GM12865 (cell line): ENCODE measurements around the gene ANO1.

Experiments
- DNase-seq: peaks from one replicate; pipeline ENCODE4 v3.0.0; 2010; ENCODE audit warnings: low read depth
- H3K4me3 ChIP-seq: 2 replicates; pipeline ENCODE4 v1.5.1; 2011; ENCODE audit warnings: mild to moderate bottlenecking, low read depth, low read length, control low read depth
- TF ChIP-seq, protein P1 (sequence below): IDR thresholded peaks from 2 replicates; pipeline ENCODE4 v1.5.1; 2011; ENCODE audit warnings: low read length, control low read depth, low read depth, inconsistent platforms; ENCODE audit not compliant: insufficient read depth; ENCODE audit errors: missing control alignments

Gene ANO1

DNA sequence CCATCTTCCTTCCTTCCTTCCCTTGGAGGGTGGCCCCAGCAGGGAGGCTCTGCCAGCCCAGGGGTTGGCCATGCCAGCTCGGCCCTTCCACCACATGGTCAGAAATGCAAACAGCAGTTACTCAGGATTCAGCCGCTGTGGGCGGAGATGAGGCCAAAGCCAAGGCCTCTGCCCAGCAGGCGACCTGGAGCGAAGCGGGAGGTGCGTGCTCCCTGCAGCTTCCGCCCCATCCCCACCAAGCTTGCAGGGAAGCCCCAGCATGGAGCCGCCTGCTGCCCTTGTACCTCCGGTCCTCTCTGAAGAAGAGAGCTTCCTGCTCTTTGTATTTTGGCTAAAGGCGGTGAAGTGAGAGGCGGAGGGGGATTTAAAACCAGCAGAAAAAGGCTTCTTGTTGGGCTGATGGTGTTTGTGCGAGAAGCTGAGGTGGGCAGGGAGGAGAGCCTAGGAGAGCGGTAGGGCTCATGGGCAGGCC lies 50.4 kb downstream of the ANO1 start:
- DNase-seq: no peak
- TF ChIP-seq, protein P1, sequence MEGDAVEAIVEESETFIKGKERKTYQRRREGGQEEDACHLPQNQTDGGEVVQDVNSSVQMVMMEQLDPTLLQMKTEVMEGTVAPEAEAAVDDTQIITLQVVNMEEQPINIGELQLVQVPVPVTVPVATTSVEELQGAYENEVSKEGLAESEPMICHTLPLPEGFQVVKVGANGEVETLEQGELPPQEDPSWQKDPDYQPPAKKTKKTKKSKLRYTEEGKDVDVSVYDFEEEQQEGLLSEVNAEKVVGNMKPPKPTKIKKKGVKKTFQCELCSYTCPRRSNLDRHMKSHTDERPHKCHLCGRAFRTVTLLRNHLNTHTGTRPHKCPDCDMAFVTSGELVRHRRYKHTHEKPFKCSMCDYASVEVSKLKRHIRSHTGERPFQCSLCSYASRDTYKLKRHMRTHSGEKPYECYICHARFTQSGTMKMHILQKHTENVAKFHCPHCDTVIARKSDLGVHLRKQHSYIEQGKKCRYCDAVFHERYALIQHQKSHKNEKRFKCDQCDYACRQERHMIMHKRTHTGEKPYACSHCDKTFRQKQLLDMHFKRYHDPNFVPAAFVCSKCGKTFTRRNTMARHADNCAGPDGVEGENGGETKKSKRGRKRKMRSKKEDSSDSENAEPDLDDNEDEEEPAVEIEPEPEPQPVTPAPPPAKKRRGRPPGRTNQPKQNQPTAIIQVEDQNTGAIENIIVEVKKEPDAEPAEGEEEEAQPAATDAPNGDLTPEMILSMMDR: no peak
- H3K4me3 ChIP-seq: no peak overlapping the region

GRCh38 chr11:70129051-70129592 lies 51.0 kb downstream of the ANO1 start:
- DNase-seq: no peak
- TF ChIP-seq, protein P1: no peak

GRCh38 chr11:70130636-70131035 lies 52.5 kb downstream of the ANO1 start:
- TF ChIP-seq, protein P1: no peak
- H3K4me3 ChIP-seq: no peak overlapping the region
- no peak for DNase-seq

More at GRCh38 chr11:70129051-70129592, 51.0 kb downstream of the ANO1 start:
- H3K4me3 ChIP-seq: no peak overlapping the region

DNA sequence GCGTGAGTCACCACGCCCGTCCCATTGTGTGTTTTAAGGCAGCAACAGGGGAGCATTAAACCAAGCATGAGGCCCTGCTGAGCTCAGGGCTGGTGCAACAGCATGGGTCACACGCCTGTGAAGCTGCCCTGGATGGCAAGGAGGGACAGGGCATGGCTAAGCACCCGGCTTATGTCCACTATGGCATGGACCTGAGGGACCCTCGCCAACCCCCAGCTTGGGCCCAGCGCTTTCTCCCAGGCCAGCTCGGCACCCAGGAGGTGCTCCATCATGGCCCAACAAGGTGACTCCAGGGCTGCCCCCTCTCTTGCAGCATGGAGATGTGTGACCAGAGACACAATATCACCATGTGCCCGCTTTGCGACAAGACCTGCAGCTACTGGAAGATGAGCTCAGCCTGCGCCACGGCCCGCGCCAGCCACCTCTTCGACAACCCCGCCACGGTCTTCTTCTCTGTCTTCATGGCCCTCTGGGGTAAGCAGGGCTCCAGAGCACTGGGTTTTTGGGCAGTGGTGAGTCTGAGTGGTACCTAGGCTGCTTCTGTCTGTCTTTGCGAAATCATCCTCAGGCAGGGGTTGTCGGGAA lies 53.6 kb downstream of the ANO1 start:
- TF ChIP-seq, protein P1: no peak
- no peak for DNase-seq
- no peak overlapping the region for H3K4me3 ChIP-seq

DNA sequence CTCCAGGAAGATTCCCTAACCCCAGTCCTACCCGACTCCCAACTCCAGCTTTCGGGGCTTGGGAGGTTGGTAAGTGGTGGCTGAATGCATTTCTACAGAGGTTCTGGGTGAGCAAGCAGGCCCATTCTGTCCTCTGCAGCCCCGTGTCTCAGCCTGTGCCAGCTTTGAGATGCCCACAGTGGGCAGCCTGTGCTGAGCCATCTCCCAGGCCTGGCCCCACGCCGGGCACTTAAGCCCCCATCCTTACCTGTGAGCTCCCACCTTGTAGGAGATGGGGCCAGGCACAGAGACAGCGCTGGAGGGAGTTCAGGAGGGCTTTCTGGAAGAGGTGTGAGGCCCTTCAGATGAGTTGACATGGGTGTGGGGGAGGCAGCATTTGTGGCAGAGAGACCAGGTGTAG lies 54.5 kb downstream of the ANO1 start:
- no peak overlapping the region for H3K4me3 ChIP-seq
- DNase-seq: no peak
- TF ChIP-seq, protein P1: no peak

- no peak overlapping the region for H3K4me3 ChIP-seq
- DNase-seq: no peak
- TF ChIP-seq, protein P1: no peak
These were observed 55.7 kb downstream of the ANO1 start for GRCh38 chr11:70133771-70134335.
